ENCODE measurements around the gene C16orf78. TPM values are rescaled to one million over a fixed set of nuclear protein-coding genes. Genes with fewer than 3 reads are reported as not detected.

C16orf78 gene
- total RNA-seq, 4 donors from 2014 or later, result not detected

DNA sequence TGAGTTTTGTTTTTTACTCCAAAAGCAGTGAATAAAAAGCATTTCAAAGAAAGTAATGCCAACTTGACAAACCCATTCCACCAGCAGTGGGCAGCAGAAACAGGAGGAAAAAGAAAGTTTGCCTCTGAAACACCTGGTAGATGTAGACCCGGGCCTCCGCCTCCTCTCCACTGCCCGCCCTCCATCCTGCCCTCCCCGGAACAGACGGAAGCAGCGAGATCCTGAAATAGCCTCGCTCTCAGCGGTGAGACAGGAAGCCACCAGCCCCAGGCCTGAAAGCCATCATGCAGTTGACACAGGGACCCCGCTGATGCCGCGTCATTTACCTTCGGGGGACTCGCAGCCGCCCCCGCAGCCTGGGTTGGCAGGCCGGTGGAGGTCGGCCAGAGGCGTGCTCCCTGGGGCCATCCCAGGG lies 67.8 kb downstream of the C16orf78 start:
- intact Hi-C loops (cut with DNase I; ENCODE audit: low total_unique reads), result no loop called here

GRCh38 chr16:49442805-49443204 lies 69.2 kb downstream of the C16orf78 start:
- peaks cover 0 to 6% (median 0%) of the 10 kb centered on the region in 3 donors for H3K27me3 ChIP-seq
- TF ChIP-seq POLR2A (IDR thresholded peaks at IDR 0.05), result no peak
- TF ChIP-seq, protein P1, sequence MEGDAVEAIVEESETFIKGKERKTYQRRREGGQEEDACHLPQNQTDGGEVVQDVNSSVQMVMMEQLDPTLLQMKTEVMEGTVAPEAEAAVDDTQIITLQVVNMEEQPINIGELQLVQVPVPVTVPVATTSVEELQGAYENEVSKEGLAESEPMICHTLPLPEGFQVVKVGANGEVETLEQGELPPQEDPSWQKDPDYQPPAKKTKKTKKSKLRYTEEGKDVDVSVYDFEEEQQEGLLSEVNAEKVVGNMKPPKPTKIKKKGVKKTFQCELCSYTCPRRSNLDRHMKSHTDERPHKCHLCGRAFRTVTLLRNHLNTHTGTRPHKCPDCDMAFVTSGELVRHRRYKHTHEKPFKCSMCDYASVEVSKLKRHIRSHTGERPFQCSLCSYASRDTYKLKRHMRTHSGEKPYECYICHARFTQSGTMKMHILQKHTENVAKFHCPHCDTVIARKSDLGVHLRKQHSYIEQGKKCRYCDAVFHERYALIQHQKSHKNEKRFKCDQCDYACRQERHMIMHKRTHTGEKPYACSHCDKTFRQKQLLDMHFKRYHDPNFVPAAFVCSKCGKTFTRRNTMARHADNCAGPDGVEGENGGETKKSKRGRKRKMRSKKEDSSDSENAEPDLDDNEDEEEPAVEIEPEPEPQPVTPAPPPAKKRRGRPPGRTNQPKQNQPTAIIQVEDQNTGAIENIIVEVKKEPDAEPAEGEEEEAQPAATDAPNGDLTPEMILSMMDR (IDR thresholded peaks at IDR 0.05 in 4 of 5, conservative IDR thresholded peaks at IDR 0.05 in 1 of 5), result no peak
- ATAC-seq (no peak), DNase-seq (no peak)
- no peak overlapping the region for H3K4me3 ChIP-seq
- intact Hi-C loops (cut with DNase I; ENCODE audit: low total_unique reads) (no loop called here), in situ Hi-C loops (cut with MboI; ENCODE audit: low sequenced_read_pairs in 4 of 4) (no loop called here)
- no peaks in the 10 kb centered on the region for H3K36me3 ChIP-seq
- H3K9me3 ChIP-seq, result no peaks in the 10 kb centered on the region
- H3K4me1 ChIP-seq, result no peaks in the 10 kb centered on the region
- no peak overlapping the region for H3K27ac ChIP-seq

More for the DNA sequence above, 67.8 kb downstream of the C16orf78 start:
- no peaks in the 10 kb centered on the region for H3K4me1 ChIP-seq
- peaks cover 0 to 6% (median 0%) of the 10 kb centered on the region in 3 donors for H3K27me3 ChIP-seq
- DNase-seq (no peak), ATAC-seq (no peak)
- no peaks in the 10 kb centered on the region for H3K36me3 ChIP-seq
- no peak overlapping the region for H3K4me3 ChIP-seq
- peak overlapping the region in 1 of 4 donors; percentile 58 for H3K27ac ChIP-seq
- no peak for TF ChIP-seq POLR2A (IDR thresholded peaks at IDR 0.05)
- TF ChIP-seq, protein P1 (IDR thresholded peaks at IDR 0.05 in 4 of 5, conservative IDR thresholded peaks at IDR 0.05 in 1 of 5), result peak in 1 of 5 experiments; percentile 21
- no peaks in the 10 kb centered on the region for H3K9me3 ChIP-seq
- in situ Hi-C loops (cut with MboI; ENCODE audit: low sequenced_read_pairs in 4 of 4), result no loop called here

GRCh38 chr16:49443576-49443975 lies 70.0 kb downstream of the C16orf78 start:
- H3K4me1 ChIP-seq, result no peaks in the 10 kb centered on the region
- in situ Hi-C loops (cut with MboI; ENCODE audit: low sequenced_read_pairs in 4 of 4) (no loop called here), intact Hi-C loops (cut with DNase I; ENCODE audit: low total_unique reads) (no loop called here)
- no peaks in the 10 kb centered on the region for H3K36me3 ChIP-seq
- no peak for TF ChIP-seq POLR2A (IDR thresholded peaks at IDR 0.05)
- TF ChIP-seq, protein P1 (IDR thresholded peaks at IDR 0.05 in 4 of 5, conservative IDR thresholded peaks at IDR 0.05 in 1 of 5), result no peak
- no peaks in the 10 kb centered on the region for H3K9me3 ChIP-seq
- H3K27me3 ChIP-seq, result peaks cover 0 to 6% (median 0%) of the 10 kb centered on the region in 3 donors
- ATAC-seq (no peak), DNase-seq (no peak)
- H3K4me3 ChIP-seq, result no peak overlapping the region
- no peak overlapping the region for H3K27ac ChIP-seq

DNA sequence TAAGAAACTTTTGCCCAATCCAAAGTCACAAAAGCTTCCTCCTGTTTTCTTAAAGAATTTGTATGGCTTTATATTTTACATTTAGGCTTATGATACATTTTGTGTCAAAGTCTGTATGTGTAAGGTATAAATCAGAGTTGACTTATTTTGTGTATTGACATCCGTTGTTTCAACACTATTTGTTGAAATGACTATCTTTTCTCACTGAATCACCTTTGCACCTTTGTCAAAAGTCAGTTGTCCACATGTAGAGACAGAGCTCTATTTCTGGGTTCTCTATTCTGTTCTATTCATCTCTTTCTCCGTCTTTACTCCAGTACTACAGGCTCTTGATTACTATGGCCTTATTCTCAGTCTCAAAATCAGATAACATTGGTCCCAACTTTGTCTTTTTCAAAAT lies 73.2 kb downstream of the C16orf78 start:
- DNase-seq (no peak), ATAC-seq (no peak)
- Histone ChIP-seq H3K9me3 (no peaks in the 10 kb centered on the region), H3K36me3 (no peaks in the 10 kb centered on the region), H3K4me1 (no peaks in the 10 kb centered on the region), H3K27ac (no peak overlapping the region), H3K27me3 (no peaks in the 10 kb centered on the region), H3K4me3 (no peak overlapping the region)
- TF ChIP-seq, protein P1 (IDR thresholded peaks at IDR 0.05 in 4 of 5, conservative IDR thresholded peaks at IDR 0.05 in 1 of 5), result no peak
- no peak for TF ChIP-seq POLR2A (IDR thresholded peaks at IDR 0.05)
- in situ Hi-C loops (cut with MboI; ENCODE audit: low sequenced_read_pairs in 4 of 4), result no loop called here
- intact Hi-C loops (cut with DNase I; ENCODE audit: low total_unique reads), result no loop called here

Other genes with a start within 250 kb of the C16orf78 start
- under 1 TPM in 2 of 4 donors, not detected in 2; 0.16 to 0.18 TPM for gene CBLN1, start 92.0 kb upstream of the C16orf78 start, total RNA-seq

All from gastrocnemius medialis (tissue), 4 donors.